IPS DF 4.7 (cell line): Measurements from ENCODE around the gene LCE3C.
"Not testable (repeated sequence)": the region's sequence is repeated elsewhere in the genome, so short reads cannot be mapped to it uniquely, and the experiment has no call there.

Experiments used
- DNase-seq: peaks from one replicate; pipeline ENCODE4 v3.0.0-alpha.2; 2013; ENCODE audit warnings: low spot score; ENCODE audit errors: extremely low read depth

The LCE3C gene

DNA sequence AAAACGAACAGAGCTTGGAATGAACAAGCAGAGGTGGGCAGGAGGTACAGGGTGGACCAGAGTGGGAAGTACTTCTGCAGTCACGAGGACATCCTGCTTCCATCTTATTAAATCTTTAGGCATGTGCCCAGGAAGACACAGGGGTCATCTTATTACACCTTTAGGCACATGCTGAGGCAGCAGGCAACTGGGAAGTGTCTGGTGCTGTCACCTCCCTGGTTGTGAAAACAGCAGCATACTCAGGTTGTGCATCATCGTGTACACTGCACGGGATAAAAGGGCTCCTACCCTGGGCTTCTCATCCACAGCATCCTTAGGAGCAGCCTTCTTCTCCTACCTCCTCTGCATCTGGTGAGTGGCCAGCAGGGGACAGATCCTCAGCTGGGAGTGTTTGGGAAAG, at the start of gene LCE3C:
Gene LCE3C (plus strand): TSS at position 301 of the 400 bp plus-strand sequence. CDS start 498 bp downstream, outside the sequence.
- no peak for DNase-seq

- DNase-seq = no peak
Measured at GRCh38 chr1:152565115-152565514, 34.9 kb upstream of the LCE3C start.

DNA sequence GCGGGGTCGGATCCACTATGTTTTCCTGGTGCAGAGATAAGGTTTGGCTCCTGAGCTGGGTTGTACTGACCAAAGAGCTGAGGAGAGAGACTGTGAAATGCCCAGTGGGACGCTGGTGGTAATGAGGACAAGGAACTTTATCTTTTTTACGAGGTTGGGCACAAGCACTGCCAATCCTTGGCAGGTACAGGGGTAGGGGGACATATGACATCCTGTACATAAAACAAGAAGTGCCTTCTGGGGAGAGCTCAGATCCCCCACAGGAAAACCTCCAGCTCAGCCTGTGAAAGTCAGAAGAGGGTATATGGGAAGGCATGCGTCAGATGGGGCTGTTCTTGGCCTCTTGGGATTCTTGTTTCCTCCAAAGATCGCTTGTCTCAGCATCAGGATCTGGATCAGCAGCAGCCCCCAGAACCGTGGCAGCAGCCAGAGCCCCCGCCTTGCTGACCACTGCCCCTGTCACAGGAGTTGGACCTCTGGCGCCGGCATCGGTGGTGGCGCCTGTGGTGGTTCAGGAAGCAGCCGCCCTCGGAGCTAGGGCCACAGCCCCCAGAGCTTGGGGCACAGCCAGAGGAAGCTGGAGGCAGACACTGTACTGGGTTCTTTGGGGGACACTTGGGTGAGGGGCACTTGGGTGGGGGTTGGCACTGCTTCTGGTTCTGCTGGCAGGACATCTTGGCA, 34.4 kb upstream of the LCE3C start:
- no peak for DNase-seq

DNA sequence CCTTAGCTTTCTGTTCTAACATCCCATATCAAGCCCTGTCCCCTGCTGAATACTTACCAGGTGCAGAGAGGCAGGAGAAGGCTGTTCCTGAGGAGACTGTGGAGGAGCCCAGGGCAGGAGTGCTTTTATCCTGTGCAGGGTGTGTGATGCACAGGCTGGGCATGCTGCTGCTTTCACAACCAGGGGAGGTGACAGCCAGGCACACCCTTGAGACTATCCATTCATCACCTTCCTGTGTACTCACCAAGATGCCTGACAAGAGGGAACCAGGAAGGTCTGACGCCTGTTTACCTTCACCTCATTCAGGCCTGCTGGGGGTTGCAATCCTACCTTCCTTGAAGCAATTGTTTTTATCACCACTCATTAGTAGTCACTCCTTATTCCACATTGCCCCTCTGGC, 33.4 kb upstream of the LCE3C start, which contains the start of gene LCE3E:
Gene LCE3E (minus strand): TSS at position 100 of the 400 bp plus-strand sequence. CDS start 572 bp downstream, outside the sequence.
- DNase-seq = no peak

- DNase-seq = no peak
Measured at GRCh38 chr1:152577168-152577567, 22.9 kb upstream of the LCE3C start.

GRCh38 chr1:152579526-152579925, 20.5 kb upstream of the LCE3C start:
- not testable (repeated sequence) for DNase-seq

DNA sequence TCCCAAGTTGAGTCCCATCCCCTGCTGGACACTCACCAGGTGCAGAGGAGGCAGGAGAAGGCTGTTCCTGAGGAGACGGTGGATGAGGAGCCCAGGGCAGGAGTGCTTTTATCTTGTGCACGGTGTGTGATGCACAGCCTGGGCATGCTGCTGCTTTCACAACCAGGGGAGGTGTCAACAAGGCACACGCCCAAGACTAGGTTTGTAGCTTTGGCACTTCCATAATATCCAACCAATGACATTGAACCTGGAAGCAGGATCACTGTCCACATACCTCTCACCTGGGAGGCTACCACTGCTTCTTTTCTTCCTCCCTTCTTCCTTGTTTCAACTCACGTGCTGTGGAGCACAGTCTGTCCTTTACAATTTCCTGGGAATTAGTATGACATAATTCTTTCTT, 19.6 kb upstream of the LCE3C start, which contains the start of gene LCE3D:
Gene LCE3D (minus strand): TSS at position 84 of the 400 bp plus-strand sequence. CDS start 580 bp downstream, outside the sequence.
- DNase-seq = no peak

DNA sequence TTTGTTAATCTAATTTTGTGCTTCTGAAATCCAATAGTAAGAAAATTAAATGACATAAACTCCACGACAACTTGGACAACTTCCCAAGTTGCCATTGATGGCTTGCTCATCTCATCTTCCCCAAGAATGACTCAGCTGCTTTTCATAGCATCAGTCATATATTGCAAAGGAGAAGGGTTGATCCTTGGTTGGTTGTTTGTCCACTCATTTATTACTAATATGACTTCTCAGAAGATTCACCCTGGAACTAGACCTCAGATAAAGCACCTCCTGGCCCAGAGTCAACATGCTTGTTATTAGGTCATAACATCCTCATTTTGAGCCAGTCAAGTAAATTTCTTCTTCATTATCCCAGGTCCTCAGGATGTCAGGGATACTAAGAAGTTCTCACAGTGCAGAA, 17.4 kb upstream of the LCE3C start:
- DNase-seq = no peak

GRCh38 chr1:152585586-152585985, 14.4 kb upstream of the LCE3C start:
- DNase-seq = no peak

- DNase-seq = no peak
Measured at GRCh38 chr1:152596986-152597385, 3.0 kb upstream of the LCE3C start.

DNA sequence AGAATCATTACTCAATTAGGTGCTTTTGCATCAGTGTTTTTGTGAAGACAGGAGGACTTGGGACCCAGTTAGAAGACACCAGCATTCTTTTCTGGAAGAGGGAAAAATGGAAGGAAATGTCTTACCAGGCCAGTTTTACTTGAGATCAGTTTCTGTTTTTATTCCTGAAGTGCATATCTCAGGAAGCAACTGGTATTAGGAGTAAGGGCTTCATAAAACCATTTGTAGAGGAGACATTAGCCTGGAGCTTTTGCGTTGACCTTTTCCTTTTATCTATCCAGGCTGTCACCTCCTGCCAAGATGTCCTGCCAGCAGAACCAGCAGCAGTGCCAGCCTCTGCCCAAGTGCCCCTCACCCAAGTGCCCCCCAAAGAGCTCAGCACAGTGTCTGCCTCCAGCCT, 13.5 kb downstream of the LCE3C start, which contains the start of gene LCE3B:
Gene LCE3B (plus strand): TSS at position 301 of the 400 bp plus-strand sequence. CDS start 0 bp downstream, at position 301.
- DNase-seq = no peak

- no peak for DNase-seq
Measured at GRCh38 chr1:152621993-152622392, 22.0 kb downstream of the LCE3C start.

- no peak for DNase-seq
Measured at GRCh38 chr1:152622803-152623202, 22.8 kb downstream of the LCE3C start, which contains the start of gene LCE3A. Gene LCE3A, minus strand, starts transcription at chr1:152623103. Its CDS starts 0 bp downstream, at chr1:152623103.

DNA sequence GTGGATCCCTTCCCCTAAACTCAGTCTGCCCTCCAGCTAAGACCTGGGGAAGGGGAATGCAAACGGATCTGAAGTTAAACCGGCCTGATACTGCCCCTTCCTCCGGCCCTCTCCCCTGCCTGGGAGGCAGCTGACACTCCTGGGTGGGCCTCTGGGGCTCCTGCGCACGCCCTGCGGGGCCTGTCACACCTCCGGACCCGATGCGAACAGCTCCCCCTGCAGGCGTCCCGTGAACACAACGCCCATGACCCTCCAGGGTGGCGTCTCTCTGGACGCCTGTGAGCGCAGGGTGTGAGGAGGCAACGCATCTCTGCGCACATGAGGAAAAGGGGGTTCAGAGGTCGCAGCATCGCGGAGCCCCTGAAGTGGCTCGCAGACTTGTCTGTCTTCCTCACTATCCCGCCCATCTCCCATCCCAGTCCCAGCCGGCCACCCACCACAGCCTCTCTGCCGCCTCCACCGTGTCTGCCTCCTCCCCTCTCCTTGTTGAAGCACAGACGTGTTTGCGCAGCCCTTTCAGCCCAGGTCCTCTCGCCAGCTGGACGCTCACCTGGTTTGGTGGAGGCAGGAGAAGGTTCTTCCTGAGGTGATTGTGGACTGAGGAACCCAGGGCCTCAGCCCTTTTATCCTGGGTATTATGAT, 23.3 kb downstream of the LCE3C start:
- DNase-seq = peak; percentile 49

DNA sequence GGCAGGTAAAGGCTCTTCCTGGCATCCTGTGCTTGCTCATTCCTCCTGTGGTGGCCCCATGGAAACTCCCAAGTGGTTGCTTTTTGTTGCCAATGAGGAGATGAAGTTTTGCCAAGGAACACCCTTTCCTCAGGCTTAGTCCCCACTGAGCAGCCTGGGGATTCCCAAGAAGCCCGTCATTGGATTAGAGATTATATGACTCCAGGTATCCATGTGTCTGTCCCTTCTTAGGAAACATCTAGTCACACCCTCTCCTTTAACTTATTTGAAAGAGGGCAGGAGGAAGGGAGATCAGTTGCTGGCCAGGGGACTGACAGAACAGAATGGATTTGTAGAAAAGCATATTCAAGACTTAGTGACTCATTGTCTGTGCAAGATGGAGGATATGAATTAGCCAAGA, 26.7 kb downstream of the LCE3C start:
- no peak for DNase-seq

DNA sequence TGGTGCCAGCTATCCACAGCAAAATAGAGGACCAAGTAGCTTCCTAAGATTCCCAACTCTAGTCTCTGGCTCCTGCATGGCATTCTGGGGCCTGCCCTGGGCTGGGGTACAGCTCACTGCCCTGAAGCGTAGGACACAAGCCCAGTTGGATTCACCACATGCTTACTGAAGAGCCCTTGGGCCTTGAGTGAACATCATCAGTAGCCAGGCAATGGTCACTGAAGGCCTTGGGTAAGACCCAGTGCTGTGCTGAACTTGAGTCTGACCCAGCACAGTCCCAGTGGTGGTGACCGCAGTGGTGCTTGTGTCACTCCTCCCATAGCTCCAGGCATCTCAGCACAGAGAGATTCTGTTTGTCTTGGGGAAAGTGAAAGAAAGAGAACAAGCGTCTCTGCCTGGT, 30.6 kb downstream of the LCE3C start:
- DNase-seq = no peak

- DNase-seq = no peak
Measured at GRCh38 chr1:152640351-152640750, 40.3 kb downstream of the LCE3C start.

DNA sequence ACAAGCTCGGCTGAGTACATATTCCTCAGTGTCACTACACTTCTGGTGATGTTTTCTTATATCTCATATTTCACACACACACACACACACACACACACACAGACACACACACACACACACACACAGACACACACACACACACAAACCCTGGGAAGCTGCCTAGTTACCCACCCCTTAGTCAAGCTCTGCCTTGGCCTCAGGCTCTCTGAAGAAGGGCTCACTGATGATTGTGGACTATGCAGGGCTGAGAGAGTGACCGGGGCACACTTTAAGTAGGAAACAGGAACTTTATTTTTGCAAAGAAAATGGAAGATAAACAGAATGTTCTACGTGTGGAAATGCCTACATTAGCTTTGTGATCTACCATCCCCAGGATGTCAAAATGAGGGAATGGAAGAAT, 43.9 kb downstream of the LCE3C start:
- no peak for DNase-seq

- DNase-seq = no peak
Measured at GRCh38 chr1:152645146-152645545, 45.1 kb downstream of the LCE3C start.

GRCh38 chr1:152646656-152647055, 46.6 kb downstream of the LCE3C start:
- DNase-seq = no peak
